ENCODE measurements around the gene TAS2R14. TPM values are rescaled to one million over a fixed set of nuclear protein-coding genes. Genes with fewer than 3 reads are reported as not detected.

The TAS2R14 gene
- total and polyA plus RNA-seq, 2 donors (not counting 3 experiments of a cell fraction or from before 2014, with no cell fraction given): 0.91 to 4.2 TPM

DNA sequence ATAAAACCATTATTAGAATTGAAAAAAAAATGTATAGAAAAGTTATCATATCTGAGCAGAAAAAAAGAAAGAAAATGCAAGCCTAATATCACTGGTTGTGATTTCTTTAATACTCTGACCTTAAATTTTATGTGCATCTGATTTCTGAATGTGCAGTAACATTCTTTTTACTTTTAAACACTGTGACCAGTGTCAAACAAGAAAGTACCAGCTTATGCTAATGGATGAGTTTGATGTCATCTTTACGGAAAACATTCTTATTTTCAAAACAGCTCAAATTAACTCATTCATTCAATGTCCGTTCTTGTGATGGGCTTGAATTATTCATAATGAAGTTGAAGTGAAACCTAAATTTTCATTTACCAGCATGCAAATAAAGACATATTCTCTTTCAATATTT is 47.7 kb upstream of the TAS2R14 start, which contains the start of gene TAS2R50:
Gene TAS2R50 (minus strand): TSS at position 101 of the 400 bp plus-strand sequence. CDS start 52 bp downstream, at position 49.
- H3K36me3 ChIP-seq (ENCODE audit: control insufficient read depth in 2 of 2, extremely low read depth in 1 of 2, insufficient read depth in 2 of 2, low read length in 2 of 2): no peaks in the 10 kb centered on the region
- FAIRE-seq: no peak
- H3K9me3 ChIP-seq (replicated peaks; ENCODE audit: control insufficient read depth, insufficient read depth, low read length): no peaks in the 10 kb centered on the region
- BruUV-seq (replicated peaks): no TSS peak
- no peaks in the 10 kb centered on the region for H3K9me1 ChIP-seq (replicated peaks; ENCODE audit: control insufficient read depth, extremely low read depth, insufficient read depth, low read length)
- ChIA-PET POLR2A (no interaction called here), CTCF (interaction anchor here (1.6 kb wide), 1 partner anchor 15 kb away, joined by 4 read pairs; no protein-coding TSS in a partner anchor)
- intact Hi-C loops (cut with micrococcal nuclease) (no loop called here), dilution Hi-C loops (cut with MboI; ENCODE audit: extremely low pct_ligation_motif_present, low sequenced_read_pairs) (no loop called here)
- no peaks in the 10 kb centered on the region for H3K4me1 ChIP-seq (ENCODE audit: control insufficient read depth, extremely low read depth, insufficient read depth, low read length)
- no peak within 1 kb of the TSS for H3K27ac ChIP-seq (ENCODE audit: insufficient read depth, low read depth, low read length)
- H3K9ac ChIP-seq (replicated peaks; ENCODE audit: extremely low read depth, insufficient read depth, low read length): no peak within 1 kb of the TSS
- no peak within 1 kb of the TSS for H3K4me3 ChIP-seq (replicated peaks in 1 of 3; ENCODE audit: insufficient read depth in 1 of 3, low read depth in 1 of 3, low read length in 3 of 3)
- TF ChIP-seq, protein P1, sequence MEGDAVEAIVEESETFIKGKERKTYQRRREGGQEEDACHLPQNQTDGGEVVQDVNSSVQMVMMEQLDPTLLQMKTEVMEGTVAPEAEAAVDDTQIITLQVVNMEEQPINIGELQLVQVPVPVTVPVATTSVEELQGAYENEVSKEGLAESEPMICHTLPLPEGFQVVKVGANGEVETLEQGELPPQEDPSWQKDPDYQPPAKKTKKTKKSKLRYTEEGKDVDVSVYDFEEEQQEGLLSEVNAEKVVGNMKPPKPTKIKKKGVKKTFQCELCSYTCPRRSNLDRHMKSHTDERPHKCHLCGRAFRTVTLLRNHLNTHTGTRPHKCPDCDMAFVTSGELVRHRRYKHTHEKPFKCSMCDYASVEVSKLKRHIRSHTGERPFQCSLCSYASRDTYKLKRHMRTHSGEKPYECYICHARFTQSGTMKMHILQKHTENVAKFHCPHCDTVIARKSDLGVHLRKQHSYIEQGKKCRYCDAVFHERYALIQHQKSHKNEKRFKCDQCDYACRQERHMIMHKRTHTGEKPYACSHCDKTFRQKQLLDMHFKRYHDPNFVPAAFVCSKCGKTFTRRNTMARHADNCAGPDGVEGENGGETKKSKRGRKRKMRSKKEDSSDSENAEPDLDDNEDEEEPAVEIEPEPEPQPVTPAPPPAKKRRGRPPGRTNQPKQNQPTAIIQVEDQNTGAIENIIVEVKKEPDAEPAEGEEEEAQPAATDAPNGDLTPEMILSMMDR (IDR thresholded peaks at IDR 0.05; ENCODE audit: extremely low read depth in 1 of 2, insufficient read depth in 1 of 2, low read depth in 1 of 2, low read length in 2 of 2): no peak
- TF ChIP-seq POLR2AphosphoS5 (IDR thresholded peaks at IDR 0.05; ENCODE audit: insufficient read depth, low read depth, low read length): no peak
- TF ChIP-seq EZH2 (IDR thresholded peaks at IDR 0.05; ENCODE audit: borderline replicate concordance, low read depth, low read length, severe bottlenecking): no peak
- no peak for TF ChIP-seq GATA2 (IDR thresholded peaks at IDR 0.05; ENCODE audit: insufficient read depth, insufficient read length, low read depth, low read length)
- TF ChIP-seq POLR2A (IDR thresholded peaks at IDR 0.05; ENCODE audit: low read depth, low read length): no peak
- TF ChIP-seq MYC (IDR thresholded peaks at IDR 0.05; ENCODE audit: low read depth, low read length): no peak
- no peak for TF ChIP-seq JUN (IDR thresholded peaks at IDR 0.05; ENCODE audit: borderline replicate concordance, insufficient read depth, insufficient read length, low read depth)
- TF ChIP-seq FOS (IDR thresholded peaks at IDR 0.05; ENCODE audit: borderline replicate concordance, insufficient read depth, low read length): no peak
- TF ChIP-seq, protein P2, sequence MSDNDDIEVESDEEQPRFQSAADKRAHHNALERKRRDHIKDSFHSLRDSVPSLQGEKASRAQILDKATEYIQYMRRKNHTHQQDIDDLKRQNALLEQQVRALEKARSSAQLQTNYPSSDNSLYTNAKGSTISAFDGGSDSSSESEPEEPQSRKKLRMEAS (IDR thresholded peaks at IDR 0.05; ENCODE audit: insufficient read depth, insufficient read length): no peak
- H4K20me1 ChIP-seq (replicated peaks; ENCODE audit: control insufficient read depth, extremely low read depth, insufficient read depth, low read length): no peaks in the 10 kb centered on the region
- no peak within 1 kb of the TSS for H3K4me2 ChIP-seq (ENCODE audit: insufficient read depth, low read length)
- DNase-seq (ENCODE audit: low read depth, low spot score): no peak
- no peaks in the 10 kb centered on the region for H3K27me3 ChIP-seq (ENCODE audit: control insufficient read depth in 2 of 2, insufficient read depth in 2 of 2, low read length in 2 of 2)
- H3K79me2 ChIP-seq (ENCODE audit: control insufficient read depth, insufficient read depth, low read length): no peaks in the 10 kb centered on the region
- no peak within 1 kb of the TSS for H2AFZ ChIP-seq (ENCODE audit: low read depth, low read length)
